ENCODE measurements around the gene SCN10A. TPM values are rescaled to one million over a fixed set of nuclear protein-coding genes. Genes with fewer than 3 reads are reported as not detected.

Gene SCN10A
- total and polyA plus RNA-seq, 2 experiments from 2014 or later: 0.03 TPM; not detected in 1

DNA sequence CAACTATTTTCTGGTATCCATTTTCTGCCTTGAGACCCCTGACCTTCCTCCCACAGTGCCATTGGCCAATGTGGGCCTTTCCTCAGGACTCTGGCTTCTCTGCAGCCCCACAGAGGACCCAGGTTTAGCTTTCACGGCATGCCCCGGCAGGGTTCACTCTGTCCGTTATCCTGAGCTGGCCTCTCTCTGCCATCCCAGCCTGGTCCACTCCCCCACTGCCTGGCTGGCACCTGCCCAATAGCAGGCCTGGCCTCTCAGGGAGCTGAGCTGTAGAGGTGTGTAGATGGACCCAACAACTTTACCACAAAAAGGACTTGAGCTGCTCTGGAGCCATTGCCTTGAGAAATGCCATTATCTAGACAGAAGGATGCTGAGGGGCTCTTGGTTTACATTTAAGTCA, 57.5 kb downstream of the SCN10A start (continued):
- TF ChIP-seq, protein P1, sequence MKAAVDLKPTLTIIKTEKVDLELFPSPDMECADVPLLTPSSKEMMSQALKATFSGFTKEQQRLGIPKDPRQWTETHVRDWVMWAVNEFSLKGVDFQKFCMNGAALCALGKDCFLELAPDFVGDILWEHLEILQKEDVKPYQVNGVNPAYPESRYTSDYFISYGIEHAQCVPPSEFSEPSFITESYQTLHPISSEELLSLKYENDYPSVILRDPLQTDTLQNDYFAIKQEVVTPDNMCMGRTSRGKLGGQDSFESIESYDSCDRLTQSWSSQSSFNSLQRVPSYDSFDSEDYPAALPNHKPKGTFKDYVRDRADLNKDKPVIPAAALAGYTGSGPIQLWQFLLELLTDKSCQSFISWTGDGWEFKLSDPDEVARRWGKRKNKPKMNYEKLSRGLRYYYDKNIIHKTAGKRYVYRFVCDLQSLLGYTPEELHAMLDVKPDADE (IDR thresholded peaks at IDR 0.05): no peak
- TF ChIP-seq CREB1 (CRISPR knock-in tag; IDR thresholded peaks at IDR 0.05; ENCODE audit: low read depth): no peak
- no peak for TF ChIP-seq POLR2AphosphoS5 (IDR thresholded peaks at IDR 0.05; ENCODE audit: low read depth)

DNA sequence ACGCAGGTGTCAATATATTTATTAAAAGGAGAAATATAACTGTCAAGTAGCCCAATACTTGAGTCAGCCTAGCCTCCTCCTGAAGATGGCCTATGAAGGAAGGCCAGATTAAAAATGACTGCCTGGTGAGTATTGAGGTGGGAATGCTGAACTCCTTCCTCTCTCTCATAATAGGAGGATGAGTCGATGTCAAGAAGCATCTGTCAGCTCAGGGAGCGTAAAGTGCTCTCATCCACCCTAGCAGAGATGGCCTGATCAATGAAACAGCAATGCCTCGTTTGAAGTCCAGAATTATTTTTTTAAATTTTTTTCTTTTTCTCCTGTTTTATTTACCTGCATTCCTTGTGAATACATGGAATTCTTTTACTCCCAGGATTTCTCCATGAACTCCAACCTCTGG, 58.3 kb downstream of the SCN10A start:
- no peak overlapping the region for H3K27ac Mint-ChIP-seq
- Histone ChIP-seq H3K79me2 (replicated peaks; ENCODE audit: insufficient read depth) (no peaks in the 10 kb centered on the region), H3K27ac (ENCODE audit: low read depth) (no peak overlapping the region), H3K4me1 (ENCODE audit: insufficient read depth) (no peaks in the 10 kb centered on the region), H3K4me2 (no peak overlapping the region), H4K20me1 (replicated peaks; ENCODE audit: insufficient read depth) (no peaks in the 10 kb centered on the region), H3K9me2 (ENCODE audit: insufficient read depth) (no peaks in the 10 kb centered on the region), H3F3A (replicated peaks; ENCODE audit: low read depth) (no peaks in the 10 kb centered on the region), H3K36me3 (ENCODE audit: insufficient read depth) (no peaks in the 10 kb centered on the region), H3K27me3 (ENCODE audit: insufficient read depth) (no peaks in the 10 kb centered on the region), H3K4me3 (no peak overlapping the region), H2AFZ (no peak overlapping the region)
- no peak for DNase-seq (ENCODE audit: low spot score)
- peaks cover 9% of the 10 kb centered on the region for H3K27me3 Mint-ChIP-seq (ENCODE audit: insufficient read depth, low read depth, poor library complexity)
- H3K9me3 Mint-ChIP-seq: peaks cover 3% of the 10 kb centered on the region; the same call in 1 of the 3 replicates
- H3K4me1 Mint-ChIP-seq: no peaks in the 10 kb centered on the region
- no peak for ATAC-seq
- no peaks in the 10 kb centered on the region for H3K36me3 Mint-ChIP-seq (ENCODE audit: low read depth)
- H3K4me3 Mint-ChIP-seq: no peak overlapping the region
- no peak for TF ChIP-seq EZH2phosphoT487 (IDR thresholded peaks at IDR 0.05; ENCODE audit: unreplicated experiment)
- TF ChIP-seq STAT1 (IDR thresholded peaks at IDR 0.05; ENCODE audit: unreplicated experiment): no peak
- TF ChIP-seq, protein P2, sequence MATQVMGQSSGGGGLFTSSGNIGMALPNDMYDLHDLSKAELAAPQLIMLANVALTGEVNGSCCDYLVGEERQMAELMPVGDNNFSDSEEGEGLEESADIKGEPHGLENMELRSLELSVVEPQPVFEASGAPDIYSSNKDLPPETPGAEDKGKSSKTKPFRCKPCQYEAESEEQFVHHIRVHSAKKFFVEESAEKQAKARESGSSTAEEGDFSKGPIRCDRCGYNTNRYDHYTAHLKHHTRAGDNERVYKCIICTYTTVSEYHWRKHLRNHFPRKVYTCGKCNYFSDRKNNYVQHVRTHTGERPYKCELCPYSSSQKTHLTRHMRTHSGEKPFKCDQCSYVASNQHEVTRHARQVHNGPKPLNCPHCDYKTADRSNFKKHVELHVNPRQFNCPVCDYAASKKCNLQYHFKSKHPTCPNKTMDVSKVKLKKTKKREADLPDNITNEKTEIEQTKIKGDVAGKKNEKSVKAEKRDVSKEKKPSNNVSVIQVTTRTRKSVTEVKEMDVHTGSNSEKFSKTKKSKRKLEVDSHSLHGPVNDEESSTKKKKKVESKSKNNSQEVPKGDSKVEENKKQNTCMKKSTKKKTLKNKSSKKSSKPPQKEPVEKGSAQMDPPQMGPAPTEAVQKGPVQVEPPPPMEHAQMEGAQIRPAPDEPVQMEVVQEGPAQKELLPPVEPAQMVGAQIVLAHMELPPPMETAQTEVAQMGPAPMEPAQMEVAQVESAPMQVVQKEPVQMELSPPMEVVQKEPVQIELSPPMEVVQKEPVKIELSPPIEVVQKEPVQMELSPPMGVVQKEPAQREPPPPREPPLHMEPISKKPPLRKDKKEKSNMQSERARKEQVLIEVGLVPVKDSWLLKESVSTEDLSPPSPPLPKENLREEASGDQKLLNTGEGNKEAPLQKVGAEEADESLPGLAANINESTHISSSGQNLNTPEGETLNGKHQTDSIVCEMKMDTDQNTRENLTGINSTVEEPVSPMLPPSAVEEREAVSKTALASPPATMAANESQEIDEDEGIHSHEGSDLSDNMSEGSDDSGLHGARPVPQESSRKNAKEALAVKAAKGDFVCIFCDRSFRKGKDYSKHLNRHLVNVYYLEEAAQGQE (IDR thresholded peaks at IDR 0.05; ENCODE audit: unreplicated experiment): no peak
- TF ChIP-seq, protein P3, sequence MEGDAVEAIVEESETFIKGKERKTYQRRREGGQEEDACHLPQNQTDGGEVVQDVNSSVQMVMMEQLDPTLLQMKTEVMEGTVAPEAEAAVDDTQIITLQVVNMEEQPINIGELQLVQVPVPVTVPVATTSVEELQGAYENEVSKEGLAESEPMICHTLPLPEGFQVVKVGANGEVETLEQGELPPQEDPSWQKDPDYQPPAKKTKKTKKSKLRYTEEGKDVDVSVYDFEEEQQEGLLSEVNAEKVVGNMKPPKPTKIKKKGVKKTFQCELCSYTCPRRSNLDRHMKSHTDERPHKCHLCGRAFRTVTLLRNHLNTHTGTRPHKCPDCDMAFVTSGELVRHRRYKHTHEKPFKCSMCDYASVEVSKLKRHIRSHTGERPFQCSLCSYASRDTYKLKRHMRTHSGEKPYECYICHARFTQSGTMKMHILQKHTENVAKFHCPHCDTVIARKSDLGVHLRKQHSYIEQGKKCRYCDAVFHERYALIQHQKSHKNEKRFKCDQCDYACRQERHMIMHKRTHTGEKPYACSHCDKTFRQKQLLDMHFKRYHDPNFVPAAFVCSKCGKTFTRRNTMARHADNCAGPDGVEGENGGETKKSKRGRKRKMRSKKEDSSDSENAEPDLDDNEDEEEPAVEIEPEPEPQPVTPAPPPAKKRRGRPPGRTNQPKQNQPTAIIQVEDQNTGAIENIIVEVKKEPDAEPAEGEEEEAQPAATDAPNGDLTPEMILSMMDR (conservative IDR thresholded peaks at IDR 0.05; ENCODE audit: low read depth in 2 of 2): no peak
- TF ChIP-seq, protein P1 (IDR thresholded peaks at IDR 0.05): no peak
- TF ChIP-seq JUNB (IDR thresholded peaks at IDR 0.05; ENCODE audit: unreplicated experiment): no peak
- no peak for TF ChIP-seq ZNF331 (CRISPR knock-in tag; IDR thresholded peaks at IDR 0.05; ENCODE audit: low read depth)
- TF ChIP-seq EZH2 (IDR thresholded peaks at IDR 0.05; ENCODE audit: low read depth, unreplicated experiment): no peak
- no peak for TF ChIP-seq ZNF114 (CRISPR knock-in tag; IDR thresholded peaks at IDR 0.05)
- TF ChIP-seq, protein P4, sequence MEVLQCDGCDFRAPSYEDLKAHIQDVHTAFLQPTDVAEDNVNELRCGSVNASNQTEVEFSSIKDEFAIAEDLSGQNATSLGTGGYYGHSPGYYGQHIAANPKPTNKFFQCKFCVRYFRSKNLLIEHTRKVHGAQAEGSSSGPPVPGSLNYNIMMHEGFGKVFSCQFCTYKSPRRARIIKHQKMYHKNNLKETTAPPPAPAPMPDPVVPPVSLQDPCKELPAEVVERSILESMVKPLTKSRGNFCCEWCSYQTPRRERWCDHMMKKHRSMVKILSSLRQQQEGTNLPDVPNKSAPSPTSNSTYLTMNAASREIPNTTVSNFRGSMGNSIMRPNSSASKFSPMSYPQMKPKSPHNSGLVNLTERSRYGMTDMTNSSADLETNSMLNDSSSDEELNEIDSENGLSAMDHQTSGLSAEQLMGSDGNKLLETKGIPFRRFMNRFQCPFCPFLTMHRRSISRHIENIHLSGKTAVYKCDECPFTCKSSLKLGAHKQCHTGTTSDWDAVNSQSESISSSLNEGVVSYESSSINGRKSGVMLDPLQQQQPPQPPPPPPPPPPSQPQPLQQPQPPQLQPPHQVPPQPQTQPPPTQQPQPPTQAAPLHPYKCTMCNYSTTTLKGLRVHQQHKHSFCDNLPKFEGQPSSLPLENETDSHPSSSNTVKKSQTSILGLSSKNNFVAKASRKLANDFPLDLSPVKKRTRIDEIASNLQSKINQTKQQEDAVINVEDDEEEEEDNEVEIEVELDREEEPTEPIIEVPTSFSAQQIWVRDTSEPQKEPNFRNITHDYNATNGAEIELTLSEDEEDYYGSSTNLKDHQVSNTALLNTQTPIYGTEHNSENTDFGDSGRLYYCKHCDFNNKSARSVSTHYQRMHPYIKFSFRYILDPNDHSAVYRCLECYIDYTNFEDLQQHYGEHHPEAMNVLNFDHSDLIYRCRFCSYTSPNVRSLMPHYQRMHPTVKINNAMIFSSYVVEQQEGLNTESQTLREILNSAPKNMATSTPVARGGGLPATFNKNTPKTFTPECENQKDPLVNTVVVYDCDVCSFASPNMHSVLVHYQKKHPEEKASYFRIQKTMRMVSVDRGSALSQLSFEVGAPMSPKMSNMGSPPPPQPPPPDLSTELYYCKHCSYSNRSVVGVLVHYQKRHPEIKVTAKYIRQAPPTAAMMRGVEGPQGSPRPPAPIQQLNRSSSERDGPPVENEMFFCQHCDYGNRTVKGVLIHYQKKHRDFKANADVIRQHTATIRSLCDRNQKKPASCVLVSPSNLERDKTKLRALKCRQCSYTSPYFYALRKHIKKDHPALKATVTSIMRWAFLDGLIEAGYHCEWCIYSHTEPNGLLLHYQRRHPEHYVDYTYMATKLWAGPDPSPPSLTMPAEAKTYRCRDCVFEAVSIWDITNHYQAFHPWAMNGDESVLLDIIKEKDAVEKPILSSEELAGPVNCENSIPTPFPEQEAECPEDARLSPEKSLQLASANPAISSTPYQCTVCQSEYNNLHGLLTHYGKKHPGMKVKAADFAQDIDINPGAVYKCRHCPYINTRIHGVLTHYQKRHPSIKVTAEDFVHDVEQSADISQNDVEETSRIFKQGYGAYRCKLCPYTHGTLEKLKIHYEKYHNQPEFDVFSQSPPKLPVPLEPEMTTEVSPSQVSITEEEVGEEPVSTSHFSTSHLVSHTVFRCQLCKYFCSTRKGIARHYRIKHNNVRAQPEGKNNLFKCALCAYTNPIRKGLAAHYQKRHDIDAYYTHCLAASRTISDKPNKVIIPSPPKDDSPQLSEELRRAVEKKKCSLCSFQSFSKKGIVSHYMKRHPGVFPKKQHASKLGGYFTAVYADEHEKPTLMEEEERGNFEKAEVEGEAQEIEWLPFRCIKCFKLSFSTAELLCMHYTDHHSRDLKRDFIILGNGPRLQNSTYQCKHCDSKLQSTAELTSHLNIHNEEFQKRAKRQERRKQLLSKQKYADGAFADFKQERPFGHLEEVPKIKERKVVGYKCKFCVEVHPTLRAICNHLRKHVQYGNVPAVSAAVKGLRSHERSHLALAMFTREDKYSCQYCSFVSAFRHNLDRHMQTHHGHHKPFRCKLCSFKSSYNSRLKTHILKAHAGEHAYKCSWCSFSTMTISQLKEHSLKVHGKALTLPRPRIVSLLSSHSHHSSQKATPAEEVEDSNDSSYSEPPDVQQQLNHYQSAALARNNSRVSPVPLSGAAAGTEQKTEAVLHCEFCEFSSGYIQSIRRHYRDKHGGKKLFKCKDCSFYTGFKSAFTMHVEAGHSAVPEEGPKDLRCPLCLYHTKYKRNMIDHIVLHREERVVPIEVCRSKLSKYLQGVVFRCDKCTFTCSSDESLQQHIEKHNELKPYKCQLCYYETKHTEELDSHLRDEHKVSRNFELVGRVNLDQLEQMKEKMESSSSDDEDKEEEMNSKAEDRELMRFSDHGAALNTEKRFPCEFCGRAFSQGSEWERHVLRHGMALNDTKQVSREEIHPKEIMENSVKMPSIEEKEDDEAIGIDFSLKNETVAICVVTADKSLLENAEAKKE (CRISPR knock-in tag; IDR thresholded peaks at IDR 0.05): no peak
- TF ChIP-seq POLR2AphosphoS5 (IDR thresholded peaks at IDR 0.05; ENCODE audit: low read depth): no peak
